GM18502 (cell line): ENCODE results near the gene RER1.
"Not testable (repeated sequence)": the region's sequence is repeated elsewhere in the genome, so short reads cannot be mapped to it uniquely, and the experiment has no call there.

Source experiments
- ATAC-seq: cut with Tn5 transposase; IDR thresholded peaks from one replicate; pipeline ENCODE4 v1.9.1; 2021; ENCODE audit warnings: mild to moderate bottlenecking; ENCODE audit not compliant: unreplicated experiment, poor library complexity

RER1 gene

GRCh38 chr1:2439369-2439768 is 47.7 kb downstream of the RER1 start:
- ATAC-seq, result no peak

- not testable (repeated sequence) for ATAC-seq
Observed at GRCh38 chr1:2440346-2440745, 48.7 kb downstream of the RER1 start.

GRCh38 chr1:2441746-2442145 is 50.1 kb downstream of the RER1 start:
- no peak for ATAC-seq

GRCh38 chr1:2442661-2443060 is 51.0 kb downstream of the RER1 start:
- ATAC-seq, result no peak

GRCh38 chr1:2443277-2444137 is 51.9 kb downstream of the RER1 start:
- ATAC-seq, result no peak

GRCh38 chr1:2444138-2444591 is 52.5 kb downstream of the RER1 start:
- ATAC-seq, result no peak

GRCh38 chr1:2445162-2445822 is 53.7 kb downstream of the RER1 start:
- no peak for ATAC-seq

- no peak for ATAC-seq
Observed at GRCh38 chr1:2445823-2446215, 54.2 kb downstream of the RER1 start.

- no peak for ATAC-seq
Observed at GRCh38 chr1:2446394-2446793, 54.8 kb downstream of the RER1 start.

GRCh38 chr1:2446861-2447260 is 55.2 kb downstream of the RER1 start:
- no peak for ATAC-seq

GRCh38 chr1:2447276-2448097 is 55.8 kb downstream of the RER1 start:
- no peak for ATAC-seq

GRCh38 chr1:2448098-2448445 is 56.4 kb downstream of the RER1 start:
- no peak for ATAC-seq

GRCh38 chr1:2449636-2450454 is 58.2 kb downstream of the RER1 start:
- no peak for ATAC-seq

- ATAC-seq, result no peak
Observed at GRCh38 chr1:2451741-2452140, 60.1 kb downstream of the RER1 start.

- no peak for ATAC-seq
Observed at GRCh38 chr1:2452201-2452931, 60.7 kb downstream of the RER1 start.

GRCh38 chr1:2452932-2453315 is 61.3 kb downstream of the RER1 start:
- ATAC-seq, result no peak

GRCh38 chr1:2454227-2454626 is 62.6 kb downstream of the RER1 start:
- ATAC-seq, result no peak
